Uterus (tissue), 2 donors: Measurements from ENCODE around the gene SLIT3.

ENCODE experiments used
- POLR2A ChIP-seq, 2 donors: fragments of 450-650 bp; IDR thresholded peaks; one replicate each; pipeline ENCODE4 v1.6.1; 2016; ENCODE audit warnings: antibody characterized with exemption in 2 of 2, mild to moderate bottlenecking in 1 of 2, moderate library complexity in 1 of 2
- TF ChIP-seq, protein P1 (sequence below), 4 experiments: fragments of 200-600 bp in 2 of 4; fragments of 450-650 bp in 2 of 4; sonication (generic) in 2 of 4; IDR thresholded peaks; one replicate each; pipeline ENCODE4 v1.5.1; 2016 to 2019; ENCODE audit warnings: antibody characterized with exemption in 4 of 4, mild to moderate bottlenecking in 2 of 4, moderate library complexity in 1 of 4

DNA sequence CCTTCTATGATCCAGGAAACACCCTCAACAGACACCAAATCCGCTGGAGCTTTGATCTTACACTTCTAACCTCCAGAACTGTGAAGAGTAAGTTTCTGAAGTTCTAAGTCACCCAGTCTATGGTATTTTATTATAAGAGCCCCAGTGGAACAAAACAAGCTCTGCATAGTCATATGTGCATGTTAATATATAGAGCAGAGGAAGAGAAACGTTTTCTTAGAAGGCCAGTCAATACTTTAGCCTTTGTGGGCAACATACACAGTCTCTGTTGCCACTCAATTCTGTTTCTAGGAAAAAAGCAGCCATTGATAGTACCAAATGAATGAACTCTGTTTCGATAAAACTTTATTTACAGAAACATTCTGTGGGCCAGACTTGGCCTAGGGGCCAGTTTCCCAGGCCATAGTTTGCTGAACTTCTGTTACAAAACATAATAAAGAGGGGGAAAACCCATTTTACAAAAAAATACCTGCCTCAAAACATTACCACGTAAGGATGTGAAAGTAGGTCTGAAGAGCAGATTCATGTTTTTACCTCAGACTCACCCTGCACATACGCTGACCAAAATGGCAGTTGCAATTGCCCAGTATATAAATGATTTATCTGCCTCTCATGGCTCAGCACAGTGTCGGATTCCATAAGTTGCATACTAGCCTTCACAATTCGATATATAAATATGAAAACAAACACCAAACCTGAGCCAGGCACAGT is 350.5 kb downstream of the SLIT3 start:
- no peak for TF ChIP-seq POLR2A (IDR thresholded peaks at IDR 0.05)
- TF ChIP-seq, protein P1, sequence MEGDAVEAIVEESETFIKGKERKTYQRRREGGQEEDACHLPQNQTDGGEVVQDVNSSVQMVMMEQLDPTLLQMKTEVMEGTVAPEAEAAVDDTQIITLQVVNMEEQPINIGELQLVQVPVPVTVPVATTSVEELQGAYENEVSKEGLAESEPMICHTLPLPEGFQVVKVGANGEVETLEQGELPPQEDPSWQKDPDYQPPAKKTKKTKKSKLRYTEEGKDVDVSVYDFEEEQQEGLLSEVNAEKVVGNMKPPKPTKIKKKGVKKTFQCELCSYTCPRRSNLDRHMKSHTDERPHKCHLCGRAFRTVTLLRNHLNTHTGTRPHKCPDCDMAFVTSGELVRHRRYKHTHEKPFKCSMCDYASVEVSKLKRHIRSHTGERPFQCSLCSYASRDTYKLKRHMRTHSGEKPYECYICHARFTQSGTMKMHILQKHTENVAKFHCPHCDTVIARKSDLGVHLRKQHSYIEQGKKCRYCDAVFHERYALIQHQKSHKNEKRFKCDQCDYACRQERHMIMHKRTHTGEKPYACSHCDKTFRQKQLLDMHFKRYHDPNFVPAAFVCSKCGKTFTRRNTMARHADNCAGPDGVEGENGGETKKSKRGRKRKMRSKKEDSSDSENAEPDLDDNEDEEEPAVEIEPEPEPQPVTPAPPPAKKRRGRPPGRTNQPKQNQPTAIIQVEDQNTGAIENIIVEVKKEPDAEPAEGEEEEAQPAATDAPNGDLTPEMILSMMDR (IDR thresholded peaks at IDR 0.05), result no peak
